GM21390 (cell line): Measurements from ENCODE around the gene GABRA6.

ENCODE experiments used
- ATAC-seq: cut with Tn5 transposase; IDR thresholded peaks from one replicate; pipeline ENCODE4 v1.9.1; 2021; ENCODE audit not compliant: unreplicated experiment

GABRA6 gene

GRCh38 chr5:161751265-161751664, 65.7 kb downstream of the GABRA6 start:
- no peak for ATAC-seq
